K562 (cell line): Measurements from ENCODE around the gene LAMTOR1. TPM values are rescaled to one million over a fixed set of nuclear protein-coding genes. Genes with fewer than 3 reads are reported as not detected.
A peak's percentile ranks its signal among the peaks of the same experiment; 100 is the strongest.

Experiments
- CHD7 ChIP-seq: fragments of 200-600 bp; sonication (generic); IDR thresholded peaks from one replicate; pipeline ENCODE4 v1.6.1; 2012; ENCODE audit warnings: mild to moderate bottlenecking, low read depth, low read length, inconsistent platforms
- EP400 ChIP-seq: fragments of 450-650 bp; IDR thresholded peaks from 2 replicates; pipeline ENCODE4 v1.6.1; 2017; ENCODE audit warnings: antibody characterized with exemption, mild to moderate bottlenecking, moderate library complexity
- HDAC2 ChIP-seq: fragments of 450-650 bp; IDR thresholded peaks from 2 replicates; pipeline ENCODE4 v1.6.1; 2016; ENCODE audit warnings: mild to moderate bottlenecking
- HDGF ChIP-seq: fragments of 450-650 bp; IDR thresholded peaks from 2 replicates; pipeline ENCODE4 v1.6.1; 2016
- MNT ChIP-seq, 2 experiments: fragments of 450-650 bp; conservative IDR thresholded peaks; 2 replicates each; pipeline ENCODE4 v1.6.1; 2017; ENCODE audit warnings: mild to moderate bottlenecking in 2 of 2, moderate library complexity in 2 of 2
- PKNOX1 ChIP-seq: fragments of 450-650 bp; IDR thresholded peaks from 2 replicates; pipeline ENCODE4 v1.6.1; 2016
- RB1 ChIP-seq: fragments of 450-650 bp; IDR thresholded peaks from 2 replicates; pipeline ENCODE4 v1.6.1; 2017; ENCODE audit warnings: low read depth, mild to moderate bottlenecking
- TOE1 ChIP-seq, 2 experiments: fragments of 450-650 bp in 1 of 2; sonication (generic) in 1 of 2; formaldehyde crosslinking in 1 of 2; IDR thresholded peaks; 2 replicates each; pipeline versions ENCODE4 v1.7.1 to v1.8.0; 2016 to 2022; ENCODE audit warnings: borderline replicate concordance in 2 of 2, mild to moderate bottlenecking in 2 of 2, antibody characterized with exemption in 1 of 2, inconsistent platforms in 1 of 2, low read depth in 1 of 2, missing genetic modification reagents in 1 of 2, moderate library complexity in 1 of 2
- ZFP30 ChIP-seq: fragments of 250-450 bp; sonication (Bioruptor Pico); IDR thresholded peaks from 2 replicates; pipeline ENCODE4 v1.8.0; 2022; ENCODE audit warnings: moderate library complexity, mild to moderate bottlenecking, inconsistent platforms, borderline replicate concordance
- ZNF143 ChIP-seq: sonication (generic); formaldehyde crosslinking; IDR thresholded peaks from 2 replicates; pipeline ENCODE4 v1.9.0; 2022; ENCODE audit warnings: mild to moderate bottlenecking, missing genetic modification reagents
- polyA plus RNA-seq, 8 experiments: library from polyadenylated mRNA; depleted of rRNA in 4 of 8; stranded (reverse) in 5 of 8; unstranded in 3 of 8; fragments of >200 nt; fragmentation: Nextera tagmentation in 2 of 8; fragmentation: Illumina TruSeq in 1 of 8; extraction: Ambion mirVana in 2 of 8; extraction: Trizol in 1 of 8; gene quantifications; 2 replicates each; pipeline versions ENCODE4 v1.2.1 to v1.2.3, GENCODE V29; 2011 to 2014; ENCODE audit warnings: inconsistent platforms in 1 of 8, missing spikeins in 1 of 8
- total RNA-seq, 7 experiments: library from RNA; depleted of rRNA in 6 of 7; stranded (reverse); fragments of >200 nt in 6 of 7; fragmentation: Illumina TruSeq in 2 of 7; extraction: Trizol in 2 of 7; gene quantifications; 2 replicates each; pipeline versions ENCODE4 v1.2.1 to v1.2.3, GENCODE V29; 2011 to 2021; ENCODE audit warnings: low replicate concordance in 1 of 7

LAMTOR1 gene
- total and polyA plus RNA-seq, 9 of the 15 experiments (the other 6 are each of a cell fraction or from before 2014, with no cell fraction given) = 62.6 to 104 (median 85.3) TPM

GRCh38 chr11:72080326-72081183 lies 22.5 kb downstream of the LAMTOR1 start, which contains the start of the genes LRRC51 and NUMA1 (continued):
- TF ChIP-seq CHD7 (no peak), RB1 (peak; percentile 87; the same call in 1 of the 2 replicates), HDGF (no peak), ZFP30 (CRISPR knock-in tag) (no peak), HDAC2 (peak; percentile 77; the same call in 1 of the 2 replicates), PKNOX1 (peak; percentile 86), MNT (conservative IDR thresholded peaks at IDR 0.05) (peak; percentile 49 to 78; a peak in 2 of 4 replicates), TOE1 (IDR thresholded peaks at IDR 0.05; ENCODE audit: borderline replicate concordance) (peak; percentile 79), TOE1 (CRISPR knock-in tag; IDR thresholded peaks at IDR 0.05; ENCODE audit: borderline replicate concordance, low read depth) (no peak), EP400 (peak; percentile 89), ZNF143 (CRISPR knock-in tag) (peak; percentile 93)
